K562 (cell line): ENCODE results near the gene BRD3. TPM values are rescaled to one million over a fixed set of nuclear protein-coding genes. Genes with fewer than 3 reads are reported as not detected.

Experiments used
- ZNF695 ChIP-seq: fragments of 450-650 bp; formaldehyde crosslinking; IDR thresholded peaks from 2 replicates; pipeline ENCODE4 v1.4.0; 2020; ENCODE audit warnings: mild to moderate bottlenecking, moderate library complexity
- polyA plus RNA-seq, 8 experiments: library from polyadenylated mRNA; depleted of rRNA in 4 of 8; stranded (reverse) in 5 of 8; unstranded in 3 of 8; fragments of >200 nt; fragmentation: Nextera tagmentation in 2 of 8; fragmentation: Illumina TruSeq in 1 of 8; extraction: Ambion mirVana in 2 of 8; extraction: Trizol in 1 of 8; gene quantifications; 2 replicates each; pipeline versions ENCODE4 v1.2.1 to v1.2.3, GENCODE V29; 2011 to 2014; ENCODE audit warnings: inconsistent platforms in 1 of 8, missing spikeins in 1 of 8
- total RNA-seq, 7 experiments: library from RNA; depleted of rRNA in 6 of 7; stranded (reverse); fragments of >200 nt in 6 of 7; fragmentation: Illumina TruSeq in 2 of 7; extraction: Trizol in 2 of 7; gene quantifications; 2 replicates each; pipeline versions ENCODE4 v1.2.1 to v1.2.3, GENCODE V29; 2011 to 2021; ENCODE audit warnings: low replicate concordance in 1 of 7
- TF ChIP-seq, protein P1 (sequence below), 2 experiments: fragments of 450-650 bp; formaldehyde crosslinking in 1 of 2; IDR thresholded peaks; 2 replicates each; pipeline versions ENCODE4 v1.4.0 to v1.6.1; 2014 to 2020; ENCODE audit warnings: mild to moderate bottlenecking in 2 of 2, borderline replicate concordance in 1 of 2, low read depth in 1 of 2

BRD3 gene
- total and polyA plus RNA-seq, 9 of the 15 experiments (the other 6 are each of a cell fraction or from before 2014, with no cell fraction given): 0.82 to 37.1 (median 4.2) TPM

DNA sequence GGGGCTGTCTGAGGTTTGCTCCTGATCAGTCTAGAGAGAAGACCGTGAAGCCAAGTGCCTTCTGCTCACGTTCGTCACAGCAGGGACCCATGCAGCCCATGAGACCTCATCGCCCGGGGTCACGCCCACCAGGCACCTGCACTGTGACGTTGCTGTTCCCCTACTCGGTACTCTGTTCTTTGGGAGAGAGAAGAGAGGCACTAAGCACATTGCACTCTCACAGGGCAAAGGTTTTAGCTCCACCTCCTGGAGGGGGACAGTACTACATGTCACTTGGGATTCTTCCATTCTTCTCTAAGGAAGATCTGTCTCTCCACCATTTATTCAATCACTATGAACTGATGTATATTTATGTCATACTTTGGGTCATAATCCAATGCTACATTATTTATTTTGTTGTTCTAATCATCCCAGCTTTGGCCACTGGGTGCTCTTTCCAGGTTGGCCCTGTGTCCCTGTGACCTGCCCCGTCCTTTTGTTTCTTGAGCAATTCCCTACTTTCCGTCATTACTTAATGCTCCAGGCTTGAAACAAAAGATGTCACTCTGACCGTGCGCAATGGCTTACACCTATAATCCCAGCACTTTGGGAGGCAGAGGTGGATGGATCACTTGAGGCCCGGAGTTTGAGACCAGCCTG lies 31.4 kb upstream of the BRD3 start (continued):
- TF ChIP-seq, protein P1, sequence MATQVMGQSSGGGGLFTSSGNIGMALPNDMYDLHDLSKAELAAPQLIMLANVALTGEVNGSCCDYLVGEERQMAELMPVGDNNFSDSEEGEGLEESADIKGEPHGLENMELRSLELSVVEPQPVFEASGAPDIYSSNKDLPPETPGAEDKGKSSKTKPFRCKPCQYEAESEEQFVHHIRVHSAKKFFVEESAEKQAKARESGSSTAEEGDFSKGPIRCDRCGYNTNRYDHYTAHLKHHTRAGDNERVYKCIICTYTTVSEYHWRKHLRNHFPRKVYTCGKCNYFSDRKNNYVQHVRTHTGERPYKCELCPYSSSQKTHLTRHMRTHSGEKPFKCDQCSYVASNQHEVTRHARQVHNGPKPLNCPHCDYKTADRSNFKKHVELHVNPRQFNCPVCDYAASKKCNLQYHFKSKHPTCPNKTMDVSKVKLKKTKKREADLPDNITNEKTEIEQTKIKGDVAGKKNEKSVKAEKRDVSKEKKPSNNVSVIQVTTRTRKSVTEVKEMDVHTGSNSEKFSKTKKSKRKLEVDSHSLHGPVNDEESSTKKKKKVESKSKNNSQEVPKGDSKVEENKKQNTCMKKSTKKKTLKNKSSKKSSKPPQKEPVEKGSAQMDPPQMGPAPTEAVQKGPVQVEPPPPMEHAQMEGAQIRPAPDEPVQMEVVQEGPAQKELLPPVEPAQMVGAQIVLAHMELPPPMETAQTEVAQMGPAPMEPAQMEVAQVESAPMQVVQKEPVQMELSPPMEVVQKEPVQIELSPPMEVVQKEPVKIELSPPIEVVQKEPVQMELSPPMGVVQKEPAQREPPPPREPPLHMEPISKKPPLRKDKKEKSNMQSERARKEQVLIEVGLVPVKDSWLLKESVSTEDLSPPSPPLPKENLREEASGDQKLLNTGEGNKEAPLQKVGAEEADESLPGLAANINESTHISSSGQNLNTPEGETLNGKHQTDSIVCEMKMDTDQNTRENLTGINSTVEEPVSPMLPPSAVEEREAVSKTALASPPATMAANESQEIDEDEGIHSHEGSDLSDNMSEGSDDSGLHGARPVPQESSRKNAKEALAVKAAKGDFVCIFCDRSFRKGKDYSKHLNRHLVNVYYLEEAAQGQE (IDR thresholded peaks at IDR 0.05; ENCODE audit: borderline replicate concordance): peak; percentile 72; the same call in 1 of the 2 replicates
- TF ChIP-seq, protein P1 (CRISPR knock-in tag; IDR thresholded peaks at IDR 0.05; ENCODE audit: low read depth): no peak
- no peak for TF ChIP-seq ZNF695
